CD4-positive, alpha-beta T cell treated with Interleukin-10 for 1 hour (primary cell): Measurements from ENCODE around the gene OPN4.

Experiments used
- DNase-seq: peaks from one replicate; pipeline ENCODE4 v3.0.0-alpha.2; 2020

The OPN4 gene

GRCh38 chr10:86647773-86648703 is 6.3 kb upstream of the OPN4 start:
- DNase-seq: no peak

- no peak for DNase-seq
Observed at GRCh38 chr10:86648704-86649427, 5.5 kb upstream of the OPN4 start.

- DNase-seq: no peak
Observed at GRCh38 chr10:86649471-86650150, 4.7 kb upstream of the OPN4 start.

GRCh38 chr10:86650151-86650550 is 4.2 kb upstream of the OPN4 start:
- no peak for DNase-seq

- DNase-seq: no peak
Observed at GRCh38 chr10:86651021-86651471, 3.3 kb upstream of the OPN4 start.

GRCh38 chr10:86651631-86652331 is 2.6 kb upstream of the OPN4 start:
- DNase-seq: no peak

GRCh38 chr10:86652361-86653202 is 1.8 kb upstream of the OPN4 start:
- DNase-seq: no peak

- DNase-seq: no peak
Observed at GRCh38 chr10:86653379-86653778, 968 bp upstream of the OPN4 start.

GRCh38 chr10:86653987-86654386 is 360 bp upstream of the OPN4 start:
- DNase-seq: no peak

GRCh38 chr10:86655173-86655540 is 810 bp downstream of the OPN4 start:
- DNase-seq: no peak

- no peak for DNase-seq
Observed at GRCh38 chr10:86655596-86655995, 1.2 kb downstream of the OPN4 start.

GRCh38 chr10:86657011-86657395 is 2.7 kb downstream of the OPN4 start:
- DNase-seq: no peak

- no peak for DNase-seq
Observed at GRCh38 chr10:86657396-86658011, 3.2 kb downstream of the OPN4 start.

GRCh38 chr10:86658261-86658741 is 4.0 kb downstream of the OPN4 start:
- DNase-seq: no peak

- DNase-seq: no peak
Observed at GRCh38 chr10:86658751-86659150, 4.4 kb downstream of the OPN4 start.

GRCh38 chr10:86659161-86659691 is 4.9 kb downstream of the OPN4 start:
- DNase-seq: no peak

GRCh38 chr10:86659721-86660453 is 5.5 kb downstream of the OPN4 start:
- no peak for DNase-seq

GRCh38 chr10:86661161-86662025 is 7.0 kb downstream of the OPN4 start:
- DNase-seq: no peak
